ENCODE data around the gene PLOD1. TPM values are rescaled to one million over a fixed set of nuclear protein-coding genes. Genes with fewer than 3 reads are reported as not detected.
A peak's percentile ranks its signal among the peaks of the same experiment; 100 is the strongest.

The PLOD1 gene
- total and polyA plus RNA-seq, 8 donors = 20.0 to 55.2 (median 35.1) TPM

DNA sequence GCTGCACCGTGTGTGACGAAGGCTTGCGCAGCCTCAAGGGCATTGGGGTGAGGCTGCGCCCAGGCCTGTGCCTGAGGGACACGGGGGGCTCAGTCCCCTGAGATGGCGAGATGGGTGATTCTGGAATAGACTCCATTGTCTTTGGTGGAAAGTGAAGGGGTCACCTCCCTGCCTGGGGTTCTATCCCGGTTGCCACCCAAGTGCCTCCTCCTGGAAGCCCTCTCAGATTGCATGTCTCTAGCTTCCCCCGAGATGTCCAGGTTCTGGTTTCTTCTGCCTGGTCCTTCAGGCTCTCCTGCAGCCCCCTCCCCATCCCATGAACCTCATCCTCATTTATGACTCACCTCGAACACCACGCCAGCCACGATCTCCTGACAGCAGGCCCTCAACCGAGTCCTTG, 23.4 kb downstream of the PLOD1 start:
- Histone ChIP-seq H3K27ac (no peak overlapping the region), H3K27me3 (no peaks in the 10 kb centered on the region), H3K4me1 (no peaks in the 10 kb centered on the region), H3K9me3 (no peaks in the 10 kb centered on the region), H3K4me3 (no peak overlapping the region), H3K36me3 (peaks cover 0 to 9% (median 0%) of the 10 kb centered on the region in 3 donors)
- TF ChIP-seq, protein P1, sequence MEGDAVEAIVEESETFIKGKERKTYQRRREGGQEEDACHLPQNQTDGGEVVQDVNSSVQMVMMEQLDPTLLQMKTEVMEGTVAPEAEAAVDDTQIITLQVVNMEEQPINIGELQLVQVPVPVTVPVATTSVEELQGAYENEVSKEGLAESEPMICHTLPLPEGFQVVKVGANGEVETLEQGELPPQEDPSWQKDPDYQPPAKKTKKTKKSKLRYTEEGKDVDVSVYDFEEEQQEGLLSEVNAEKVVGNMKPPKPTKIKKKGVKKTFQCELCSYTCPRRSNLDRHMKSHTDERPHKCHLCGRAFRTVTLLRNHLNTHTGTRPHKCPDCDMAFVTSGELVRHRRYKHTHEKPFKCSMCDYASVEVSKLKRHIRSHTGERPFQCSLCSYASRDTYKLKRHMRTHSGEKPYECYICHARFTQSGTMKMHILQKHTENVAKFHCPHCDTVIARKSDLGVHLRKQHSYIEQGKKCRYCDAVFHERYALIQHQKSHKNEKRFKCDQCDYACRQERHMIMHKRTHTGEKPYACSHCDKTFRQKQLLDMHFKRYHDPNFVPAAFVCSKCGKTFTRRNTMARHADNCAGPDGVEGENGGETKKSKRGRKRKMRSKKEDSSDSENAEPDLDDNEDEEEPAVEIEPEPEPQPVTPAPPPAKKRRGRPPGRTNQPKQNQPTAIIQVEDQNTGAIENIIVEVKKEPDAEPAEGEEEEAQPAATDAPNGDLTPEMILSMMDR (IDR thresholded peaks at IDR 0.05) = no peak
- 94 to 99% methylated on average over 12 of the region's 12 CpGs for WGBS, 2 donors
- intact Hi-C loops (cut with DNase I) = no loop called here
- no peak for ATAC-seq
- no peak for FAIRE-seq
- no peak for DNase-seq

DNA sequence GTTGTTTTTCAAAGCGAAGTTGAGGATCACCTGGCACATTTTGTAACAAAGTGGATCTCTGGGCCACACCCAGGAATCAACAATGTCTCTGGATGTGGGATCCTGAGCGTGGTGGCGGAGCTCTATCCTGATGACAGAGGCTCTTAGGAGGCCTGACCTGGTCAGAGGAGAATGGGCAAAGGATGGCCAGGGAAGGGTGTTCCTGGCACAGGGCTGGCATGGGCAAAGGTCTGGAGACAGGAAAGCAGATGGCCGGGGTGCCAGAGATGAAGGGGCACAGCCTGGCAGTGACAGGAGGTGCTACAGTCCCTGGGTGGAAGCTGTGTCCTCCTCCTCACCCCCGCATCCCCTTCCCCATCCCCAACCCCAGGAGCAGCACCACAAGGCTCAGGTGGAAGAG, 25.8 kb downstream of the PLOD1 start:
- no peak for ATAC-seq
- Histone ChIP-seq H3K4me1 (no peaks in the 10 kb centered on the region), H3K27me3 (no peaks in the 10 kb centered on the region), H3K36me3 (peaks cover 0 to 9% (median 0%) of the 10 kb centered on the region in 3 donors), H3K27ac (no peak overlapping the region), H3K9me3 (no peaks in the 10 kb centered on the region), H3K4me3 (no peak overlapping the region)
- FAIRE-seq = no peak
- intact Hi-C loops (cut with DNase I) = loop anchor here in 2 of 3 donors (10.0 kb wide), 2 partner anchors 45 to 125 kb away; no protein-coding TSS in a partner anchor
- no peak for DNase-seq
- 87 to 94% methylated on average over 5 of the region's 5 CpGs for WGBS, 2 donors
- TF ChIP-seq, protein P1 (IDR thresholded peaks at IDR 0.05) = no peak

DNA sequence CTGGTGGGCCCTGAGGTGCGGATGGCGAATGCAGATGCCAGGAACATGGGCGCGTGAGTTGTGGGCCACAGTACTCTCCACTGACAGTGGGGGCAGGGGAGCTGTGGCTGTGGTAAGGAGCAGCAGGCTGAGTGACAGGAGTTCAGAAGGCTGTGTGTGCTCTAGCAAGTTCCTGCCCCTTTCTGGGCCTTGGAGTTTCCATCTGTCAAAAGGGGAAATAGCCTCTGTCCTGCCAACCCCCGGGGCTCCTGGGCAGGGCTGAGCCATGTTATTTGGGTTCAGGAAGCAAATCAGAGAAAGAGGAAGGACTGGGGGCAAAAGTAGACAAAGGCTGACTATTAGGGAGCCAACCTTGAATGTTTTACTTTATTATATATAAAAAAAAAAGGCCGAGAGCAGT, 26.2 kb downstream of the PLOD1 start:
- 83 to 85% methylated on average over 6 of the region's 6 CpGs for WGBS, 2 donors

DNA sequence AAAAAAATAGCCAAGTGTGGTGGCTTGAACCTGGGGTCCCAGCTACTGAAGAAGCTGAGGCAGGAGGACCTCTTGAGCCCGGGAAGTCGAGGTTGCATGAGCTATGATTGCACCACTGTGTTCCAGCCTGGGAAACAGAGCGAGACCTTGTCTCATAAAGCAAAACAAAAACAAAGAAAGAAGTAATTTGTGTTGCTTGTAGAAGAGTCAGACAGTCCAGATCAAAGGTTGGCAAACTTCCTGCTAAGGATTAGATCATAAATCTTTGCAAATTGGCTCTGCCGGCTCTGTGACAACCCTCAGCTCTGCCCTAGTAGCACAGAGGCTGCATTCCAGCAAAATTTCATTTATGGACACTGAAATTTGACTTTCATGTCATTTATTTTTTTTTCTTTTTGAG, 26.7 kb downstream of the PLOD1 start:
- Histone ChIP-seq H3K9me3 (no peaks in the 10 kb centered on the region), H3K4me3 (no peak overlapping the region), H3K27me3 (no peaks in the 10 kb centered on the region), H3K36me3 (peaks cover 0 to 9% (median 0%) of the 10 kb centered on the region in 3 donors), H3K27ac (peak overlapping the region in 2 of 4 donors; percentile 12 to 41), H3K4me1 (no peaks in the 10 kb centered on the region)
- no peak for FAIRE-seq
- DNase-seq = no peak
- 49 to 63% methylated on average over 4 of the region's 4 CpGs for WGBS, 2 donors
- TF ChIP-seq, protein P1 (IDR thresholded peaks at IDR 0.05) = no peak
- ATAC-seq = peak in 3 of 4 donors; percentile 15 to 50 (median 46)
- intact Hi-C loops (cut with DNase I) = loop anchor here in 2 of 3 donors (10.0 kb wide), 2 partner anchors 46 to 126 kb away; no protein-coding TSS in a partner anchor

More for the DNA sequence above, 26.2 kb downstream of the PLOD1 start:
- FAIRE-seq (no peak), ATAC-seq (peak in 3 of 4 donors; percentile 29 to 70 (median 62)), DNase-seq (no peak)
- H3K4me1 ChIP-seq = no peaks in the 10 kb centered on the region
- H3K9me3 ChIP-seq = no peaks in the 10 kb centered on the region
- peaks cover 0 to 9% (median 0%) of the 10 kb centered on the region in 3 donors for H3K36me3 ChIP-seq
- no peak overlapping the region for H3K4me3 ChIP-seq
- intact Hi-C loops (cut with DNase I) = loop anchor here in 2 of 3 donors (10.0 kb wide), 2 partner anchors 46 to 126 kb away; no protein-coding TSS in a partner anchor
- no peaks in the 10 kb centered on the region for H3K27me3 ChIP-seq
- H3K27ac ChIP-seq = peak overlapping the region in 2 of 4 donors; percentile 12 to 41
- TF ChIP-seq, protein P1 (IDR thresholded peaks at IDR 0.05) = no peak

DNA sequence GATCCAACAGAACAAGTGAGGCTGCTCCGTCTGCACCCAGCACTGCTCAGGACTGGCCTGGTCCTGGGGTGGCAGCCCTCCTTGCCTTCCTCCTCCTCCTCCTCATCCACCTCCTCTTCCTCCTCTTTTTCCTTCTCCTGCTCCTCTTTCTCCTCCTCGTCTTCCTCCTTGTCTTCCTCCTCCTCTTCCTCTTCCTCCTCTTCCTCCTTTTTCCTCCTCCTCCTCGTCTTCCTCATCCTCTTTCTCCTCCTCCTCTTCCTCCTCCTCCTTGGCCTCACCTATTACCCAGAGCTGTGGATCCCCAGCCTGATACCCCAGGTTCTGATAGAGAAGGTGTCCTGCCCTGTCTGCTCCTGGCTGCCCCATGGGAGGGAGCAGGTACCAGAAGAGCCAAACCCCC, 29.1 kb downstream of the PLOD1 start:
- H3K36me3 ChIP-seq = no peaks in the 10 kb centered on the region
- TF ChIP-seq, protein P1 (IDR thresholded peaks at IDR 0.05) = no peak
- no peaks in the 10 kb centered on the region for H3K27me3 ChIP-seq
- peaks cover 0 to 4% (median 0%) of the 10 kb centered on the region in 3 donors for H3K4me1 ChIP-seq
- DNase-seq (no peak), FAIRE-seq (no peak), ATAC-seq (no peak)
- H3K9me3 ChIP-seq = no peaks in the 10 kb centered on the region
- intact Hi-C loops (cut with DNase I) = loop anchor here in 2 of 3 donors (10.0 kb wide), 2 partner anchors 49 to 129 kb away; no protein-coding TSS in a partner anchor
- no peak overlapping the region for H3K27ac ChIP-seq
- WGBS, 2 donors = 82 to 84% methylated on average over 3 of the region's 3 CpGs
- H3K4me3 ChIP-seq = no peak overlapping the region
